ENCODE data around the gene CARMIL3.

DNA sequence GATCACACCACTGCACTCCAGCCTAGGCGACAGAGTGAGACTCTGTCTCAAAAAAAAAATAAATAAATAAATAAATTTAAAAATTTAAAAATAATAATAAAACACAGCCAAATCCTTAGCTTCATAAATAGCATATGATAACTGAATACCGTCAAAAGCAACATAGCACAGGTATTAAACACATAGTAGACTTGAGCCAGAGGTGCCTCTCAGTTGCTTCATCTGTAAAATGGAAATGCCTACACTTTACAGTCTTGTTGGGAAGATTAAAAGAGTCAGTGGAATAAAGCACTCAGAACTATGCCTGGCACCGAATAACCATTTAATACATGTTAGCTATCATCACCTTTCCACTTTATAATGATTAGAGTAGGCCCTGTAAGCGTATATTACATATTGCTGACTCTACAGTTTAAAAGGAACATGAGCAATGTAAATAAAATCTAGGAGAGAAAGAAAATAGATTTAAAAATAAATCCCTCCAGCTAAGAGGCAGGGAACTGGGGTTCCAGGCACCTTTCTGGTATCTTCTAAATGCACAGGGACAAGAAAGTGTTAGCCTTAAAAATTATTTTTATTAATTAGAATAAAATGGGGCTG, 55.0 kb downstream of the CARMIL3 start:
- TF ChIP-seq EZH2phosphoT487 (IDR thresholded peaks at IDR 0.05; ENCODE audit: borderline replicate concordance) (no peak), CTCF (conservative IDR thresholded peaks at IDR 0.05; ENCODE audit: low read length) (no peak)
